GM21360 (cell line): ENCODE measurements around the gene IGF2BP2.
"Not testable (repeated sequence)": the region's sequence is repeated elsewhere in the genome, so short reads cannot be mapped to it uniquely, and the experiment has no call there.

Experiments
- ATAC-seq: cut with Tn5 transposase; IDR thresholded peaks from one replicate; pipeline ENCODE4 v1.9.1; 2021; ENCODE audit warnings: mild to moderate bottlenecking, moderate library complexity; ENCODE audit not compliant: unreplicated experiment

Gene IGF2BP2

GRCh38 chr3:185647134-185647879 is 177.5 kb downstream of the IGF2BP2 start:
- ATAC-seq: no peak

GRCh38 chr3:185646382-185647133 is 178.3 kb downstream of the IGF2BP2 start:
- ATAC-seq: no peak

- ATAC-seq: no peak
Observed at GRCh38 chr3:185645596-185646381, 179.1 kb downstream of the IGF2BP2 start.

GRCh38 chr3:185645191-185645590 is 179.7 kb downstream of the IGF2BP2 start:
- not testable (repeated sequence) for ATAC-seq

GRCh38 chr3:185640308-185640707 is 184.5 kb downstream of the IGF2BP2 start:
- no peak for ATAC-seq

- ATAC-seq: no peak
Observed at GRCh38 chr3:185639632-185640206, 185.1 kb downstream of the IGF2BP2 start.

GRCh38 chr3:185638651-185639050 is 186.2 kb downstream of the IGF2BP2 start:
- ATAC-seq: not testable (repeated sequence)

GRCh38 chr3:185637388-185637787 is 187.5 kb downstream of the IGF2BP2 start:
- no peak for ATAC-seq

GRCh38 chr3:185632996-185633395 is 191.8 kb downstream of the IGF2BP2 start:
- no peak for ATAC-seq

GRCh38 chr3:185631508-185632206 is 193.2 kb downstream of the IGF2BP2 start:
- ATAC-seq: no peak

GRCh38 chr3:185631108-185631507 is 193.7 kb downstream of the IGF2BP2 start:
- ATAC-seq: no peak

- no peak for ATAC-seq
Observed at GRCh38 chr3:185630182-185630622, 194.6 kb downstream of the IGF2BP2 start.

- no peak for ATAC-seq
Observed at GRCh38 chr3:185629554-185630181, 195.2 kb downstream of the IGF2BP2 start.

GRCh38 chr3:185625784-185626183 is 199.1 kb downstream of the IGF2BP2 start:
- no peak for ATAC-seq

GRCh38 chr3:185623939-185624665 is 200.7 kb downstream of the IGF2BP2 start:
- no peak for ATAC-seq

GRCh38 chr3:185613016-185613415 is 211.8 kb downstream of the IGF2BP2 start:
- no peak for ATAC-seq

GRCh38 chr3:185606196-185606595 is 218.6 kb downstream of the IGF2BP2 start:
- no peak for ATAC-seq

- ATAC-seq: no peak
Observed at GRCh38 chr3:185605566-185605965, 219.3 kb downstream of the IGF2BP2 start.

- ATAC-seq: no peak
Observed at GRCh38 chr3:185595526-185595925, 229.3 kb downstream of the IGF2BP2 start.
